Measurements from ENCODE around the gene CSE1L. TPM values are rescaled to one million over a fixed set of nuclear protein-coding genes. Genes with fewer than 3 reads are reported as not detected.

The CSE1L gene
- polyA plus RNA-seq, 1 donor from 2014 or later: 74.2 TPM

- Histone ChIP-seq H3K4me2 (ENCODE audit: low read length) (no peak overlapping the region), H3F3A (ENCODE audit: insufficient read depth, low read length, poor library complexity, severe bottlenecking) (peaks cover 4% of the 10 kb centered on the region), H2AFZ (ENCODE audit: low read depth, low read length) (no peak overlapping the region), H3K36me3 (ENCODE audit: insufficient read depth, low read length) (no peaks in the 10 kb centered on the region), H3K9me2 (ENCODE audit: insufficient read depth, low read length) (no peaks in the 10 kb centered on the region), H3K27me3 (ENCODE audit: insufficient read depth, low read depth, low read length) (no peaks in the 10 kb centered on the region), H3K9me3 (ENCODE audit: low read length) (no peaks in the 10 kb centered on the region), H3K4me3 (ENCODE audit: low read length) (no peak overlapping the region), H3K9ac (ENCODE audit: low read length) (no peak overlapping the region), H3K27ac (ENCODE audit: low read length) (no peak overlapping the region), H4K20me1 (ENCODE audit: insufficient read depth) (no peaks in the 10 kb centered on the region), H3K79me2 (replicated peaks; ENCODE audit: insufficient read depth, low read length) (peaks cover 14% of the 10 kb centered on the region)
- TF ChIP-seq EZH2 (IDR thresholded peaks at IDR 0.05; ENCODE audit: borderline replicate concordance, insufficient read depth, low read length, poor library complexity, severe bottlenecking) (no peak), REST (IDR thresholded peaks at IDR 0.05; ENCODE audit: borderline replicate concordance) (no peak), RAD21 (conservative IDR thresholded peaks at IDR 0.05) (no peak), MXI1 (conservative IDR thresholded peaks at IDR 0.05; ENCODE audit: poor library complexity, severe bottlenecking) (no peak), SMC3 (conservative IDR thresholded peaks at IDR 0.05; ENCODE audit: poor library complexity) (no peak), POLR2AphosphoS5 (IDR thresholded peaks at IDR 0.05) (no peak), TAF1 (IDR thresholded peaks at IDR 0.05; ENCODE audit: low read depth) (no peak)
- TF ChIP-seq, protein P1, sequence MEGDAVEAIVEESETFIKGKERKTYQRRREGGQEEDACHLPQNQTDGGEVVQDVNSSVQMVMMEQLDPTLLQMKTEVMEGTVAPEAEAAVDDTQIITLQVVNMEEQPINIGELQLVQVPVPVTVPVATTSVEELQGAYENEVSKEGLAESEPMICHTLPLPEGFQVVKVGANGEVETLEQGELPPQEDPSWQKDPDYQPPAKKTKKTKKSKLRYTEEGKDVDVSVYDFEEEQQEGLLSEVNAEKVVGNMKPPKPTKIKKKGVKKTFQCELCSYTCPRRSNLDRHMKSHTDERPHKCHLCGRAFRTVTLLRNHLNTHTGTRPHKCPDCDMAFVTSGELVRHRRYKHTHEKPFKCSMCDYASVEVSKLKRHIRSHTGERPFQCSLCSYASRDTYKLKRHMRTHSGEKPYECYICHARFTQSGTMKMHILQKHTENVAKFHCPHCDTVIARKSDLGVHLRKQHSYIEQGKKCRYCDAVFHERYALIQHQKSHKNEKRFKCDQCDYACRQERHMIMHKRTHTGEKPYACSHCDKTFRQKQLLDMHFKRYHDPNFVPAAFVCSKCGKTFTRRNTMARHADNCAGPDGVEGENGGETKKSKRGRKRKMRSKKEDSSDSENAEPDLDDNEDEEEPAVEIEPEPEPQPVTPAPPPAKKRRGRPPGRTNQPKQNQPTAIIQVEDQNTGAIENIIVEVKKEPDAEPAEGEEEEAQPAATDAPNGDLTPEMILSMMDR (IDR thresholded peaks at IDR 0.05; ENCODE audit: poor library complexity, severe bottlenecking): no peak
Measured at GRCh38 chr20:49043000-49043399, 3.1 kb upstream of the CSE1L start.

GRCh38 chr20:49045440-49046086 is 549 bp upstream of the CSE1L start:
- Histone ChIP-seq H3K4me2 (ENCODE audit: low read length) (peak overlapping the region; percentile 67), H3K9ac (ENCODE audit: low read length) (peak overlapping the region; percentile 96), H3K4me3 (ENCODE audit: low read length) (peak overlapping the region; percentile 90), H3K9me3 (ENCODE audit: low read length) (no peaks in the 10 kb centered on the region), H3K9me2 (ENCODE audit: insufficient read depth, low read length) (no peaks in the 10 kb centered on the region), H3K27ac (ENCODE audit: low read length) (peak overlapping the region; percentile 91), H4K20me1 (ENCODE audit: insufficient read depth) (no peaks in the 10 kb centered on the region), H3K36me3 (ENCODE audit: insufficient read depth, low read length) (no peaks in the 10 kb centered on the region), H3K79me2 (replicated peaks; ENCODE audit: insufficient read depth, low read length) (peaks cover 39% of the 10 kb centered on the region), H3K27me3 (ENCODE audit: insufficient read depth, low read depth, low read length) (no peaks in the 10 kb centered on the region), H3F3A (ENCODE audit: insufficient read depth, low read length, poor library complexity, severe bottlenecking) (peaks cover 4% of the 10 kb centered on the region), H2AFZ (ENCODE audit: low read depth, low read length) (peak overlapping the region; percentile 73)
- TF ChIP-seq EZH2 (IDR thresholded peaks at IDR 0.05; ENCODE audit: borderline replicate concordance, insufficient read depth, low read length, poor library complexity, severe bottlenecking) (no peak), POLR2AphosphoS5 (IDR thresholded peaks at IDR 0.05) (no peak), RAD21 (conservative IDR thresholded peaks at IDR 0.05) (no peak), SMC3 (conservative IDR thresholded peaks at IDR 0.05; ENCODE audit: poor library complexity) (no peak), TAF1 (IDR thresholded peaks at IDR 0.05; ENCODE audit: low read depth) (no peak), EP300 (conservative IDR thresholded peaks at IDR 0.05; ENCODE audit: poor library complexity, severe bottlenecking) (no peak), MXI1 (conservative IDR thresholded peaks at IDR 0.05; ENCODE audit: poor library complexity, severe bottlenecking) (no peak), REST (IDR thresholded peaks at IDR 0.05; ENCODE audit: borderline replicate concordance) (no peak)
- TF ChIP-seq, protein P1 (IDR thresholded peaks at IDR 0.05; ENCODE audit: poor library complexity, severe bottlenecking): no peak
